ENCODE results near the gene KRTAP29-1.

- no peak for TF ChIP-seq CTCF (IDR thresholded peaks at IDR 0.05)
- TF ChIP-seq POLR2A (IDR thresholded peaks at IDR 0.05): no peak
Measured at GRCh38 chr17:41324180-41325075, 21.8 kb upstream of the KRTAP29-1 start.
